ENCODE data around the gene TNC.
A peak's percentile ranks its signal among the peaks of the same experiment; 100 is the strongest.

The TNC gene

DNA sequence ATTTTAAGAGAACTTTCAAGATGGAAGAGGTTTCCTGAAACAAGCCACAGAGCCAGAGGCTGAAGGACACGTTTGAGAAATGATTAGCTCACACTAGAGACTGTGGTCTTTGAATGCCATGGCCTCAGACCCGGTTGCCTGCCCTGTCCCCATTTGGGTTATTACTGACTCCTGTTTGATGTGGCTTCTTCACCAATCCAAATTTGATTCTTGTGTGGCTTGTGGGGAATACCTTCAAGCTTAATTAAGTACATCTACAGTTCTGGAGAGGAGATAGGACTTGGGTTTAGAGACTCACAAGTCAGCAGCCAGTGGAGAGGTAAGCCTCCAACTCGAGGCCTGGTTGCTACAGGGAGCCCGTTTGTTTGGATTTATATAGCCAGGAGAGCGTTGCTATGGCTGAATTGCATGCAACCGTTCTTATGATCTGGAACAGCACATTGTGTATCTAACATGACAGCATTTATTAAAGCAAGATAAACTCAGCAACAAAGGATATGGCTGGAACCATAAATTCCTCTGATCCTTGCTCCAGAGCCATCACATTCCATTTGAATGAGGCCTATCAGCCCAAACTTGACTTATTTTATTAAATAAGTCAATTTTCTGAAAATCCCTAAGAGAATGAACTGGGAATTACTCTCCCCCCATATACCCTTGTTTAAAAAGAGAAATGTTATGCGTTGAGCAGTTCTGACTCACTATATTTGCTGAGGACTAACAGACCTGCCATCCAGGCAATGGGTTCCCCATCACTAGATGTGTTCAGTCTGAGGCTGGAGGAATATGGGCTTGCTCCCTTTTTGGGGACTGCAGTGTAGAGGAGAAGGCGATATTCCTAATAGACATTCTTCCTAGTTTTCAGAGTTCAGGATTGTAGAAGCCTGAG, 99.2 kb downstream of the TNC start:
- no peak overlapping the region for H3K4me3 ChIP-seq (ENCODE audit: low read depth, low read length)
- TF ChIP-seq, protein P1, sequence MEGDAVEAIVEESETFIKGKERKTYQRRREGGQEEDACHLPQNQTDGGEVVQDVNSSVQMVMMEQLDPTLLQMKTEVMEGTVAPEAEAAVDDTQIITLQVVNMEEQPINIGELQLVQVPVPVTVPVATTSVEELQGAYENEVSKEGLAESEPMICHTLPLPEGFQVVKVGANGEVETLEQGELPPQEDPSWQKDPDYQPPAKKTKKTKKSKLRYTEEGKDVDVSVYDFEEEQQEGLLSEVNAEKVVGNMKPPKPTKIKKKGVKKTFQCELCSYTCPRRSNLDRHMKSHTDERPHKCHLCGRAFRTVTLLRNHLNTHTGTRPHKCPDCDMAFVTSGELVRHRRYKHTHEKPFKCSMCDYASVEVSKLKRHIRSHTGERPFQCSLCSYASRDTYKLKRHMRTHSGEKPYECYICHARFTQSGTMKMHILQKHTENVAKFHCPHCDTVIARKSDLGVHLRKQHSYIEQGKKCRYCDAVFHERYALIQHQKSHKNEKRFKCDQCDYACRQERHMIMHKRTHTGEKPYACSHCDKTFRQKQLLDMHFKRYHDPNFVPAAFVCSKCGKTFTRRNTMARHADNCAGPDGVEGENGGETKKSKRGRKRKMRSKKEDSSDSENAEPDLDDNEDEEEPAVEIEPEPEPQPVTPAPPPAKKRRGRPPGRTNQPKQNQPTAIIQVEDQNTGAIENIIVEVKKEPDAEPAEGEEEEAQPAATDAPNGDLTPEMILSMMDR (IDR thresholded peaks at IDR 0.05; ENCODE audit: borderline replicate concordance, insufficient read depth, low read depth, low read length): no peak

DNA sequence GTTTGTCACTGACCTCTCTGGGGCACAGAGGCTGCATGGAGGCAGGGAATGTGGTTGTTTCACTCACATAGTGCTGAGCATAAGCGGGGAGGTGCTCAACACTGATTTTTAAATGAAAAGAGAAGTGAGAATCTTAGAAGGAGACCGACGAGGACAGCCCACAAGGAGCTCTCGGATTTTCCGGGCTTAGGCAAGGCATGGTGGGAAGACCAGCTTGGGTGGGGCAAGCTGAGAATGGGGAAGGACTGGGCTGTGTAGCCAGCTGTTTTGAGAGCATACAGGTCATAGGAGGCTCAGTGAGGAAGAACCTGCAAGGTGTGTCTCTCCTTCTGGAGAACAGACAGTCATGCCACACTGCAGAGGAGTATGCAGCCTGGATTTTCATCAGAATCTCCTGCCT, 101.6 kb downstream of the TNC start:
- H3K4me3 ChIP-seq (ENCODE audit: low read depth, low read length): no peak overlapping the region
- TF ChIP-seq, protein P1 (IDR thresholded peaks at IDR 0.05; ENCODE audit: borderline replicate concordance, insufficient read depth, low read depth, low read length): no peak

- no peak overlapping the region for H3K4me3 ChIP-seq (ENCODE audit: low read depth, low read length)
- TF ChIP-seq, protein P1 (IDR thresholded peaks at IDR 0.05; ENCODE audit: borderline replicate concordance, insufficient read depth, low read depth, low read length): peak; percentile 53; the same call in 1 of the 2 replicates
These were observed 102.8 kb downstream of the TNC start for GRCh38 chr9:115015018-115015635.

- H3K4me3 ChIP-seq (ENCODE audit: low read depth, low read length): no peak overlapping the region
- TF ChIP-seq, protein P1 (IDR thresholded peaks at IDR 0.05; ENCODE audit: borderline replicate concordance, insufficient read depth, low read depth, low read length): no peak
These were observed 103.5 kb downstream of the TNC start for GRCh38 chr9:115014438-115014837.

DNA sequence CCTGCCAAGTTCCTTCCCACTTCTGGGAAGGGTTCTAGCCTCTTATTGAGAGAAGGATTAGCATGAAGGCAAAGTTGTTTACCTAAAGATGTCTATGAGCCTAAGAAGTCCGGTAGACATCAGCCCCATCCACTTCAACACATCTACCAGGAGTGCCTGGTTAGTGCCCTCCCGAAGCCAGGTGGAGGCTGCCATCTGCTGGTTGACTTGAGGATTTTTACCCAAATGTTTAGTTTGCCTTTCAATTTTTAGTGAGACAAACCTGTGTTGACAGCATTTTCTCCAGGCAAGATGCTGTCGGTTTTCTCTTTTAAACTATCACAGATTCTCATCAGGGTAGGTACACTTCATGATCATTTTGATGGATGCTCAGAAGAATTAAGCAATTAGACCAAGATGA, 104.0 kb downstream of the TNC start:
- H3K4me3 ChIP-seq (ENCODE audit: low read depth, low read length): no peak overlapping the region
- TF ChIP-seq, protein P1 (IDR thresholded peaks at IDR 0.05; ENCODE audit: borderline replicate concordance, insufficient read depth, low read depth, low read length): peak; percentile 63

DNA sequence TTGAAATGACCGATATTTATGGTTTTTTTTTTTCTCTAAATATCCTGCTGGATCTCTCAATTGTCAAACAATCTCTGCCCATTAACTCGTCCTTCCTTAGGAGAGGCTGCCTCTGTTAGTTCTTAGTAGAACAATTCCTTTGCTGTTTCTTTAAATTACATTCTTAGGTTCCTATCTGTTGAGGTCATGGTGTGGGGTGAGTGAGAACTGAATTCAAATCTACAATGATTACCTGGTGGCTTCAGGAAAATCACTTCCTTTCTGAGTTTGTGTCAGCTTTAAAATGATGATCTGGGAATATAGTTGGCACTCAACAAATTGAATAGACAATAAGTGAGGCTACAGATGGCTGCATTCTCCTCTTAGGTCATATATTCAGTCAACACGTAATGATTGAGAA, 105.5 kb downstream of the TNC start:
- TF ChIP-seq, protein P1 (IDR thresholded peaks at IDR 0.05; ENCODE audit: borderline replicate concordance, insufficient read depth, low read depth, low read length): no peak

More for the DNA sequence above, 105.5 kb downstream of the TNC start:
- no peak overlapping the region for H3K4me3 ChIP-seq (ENCODE audit: low read depth, low read length)
